Measurements from ENCODE around the gene LAMA5. TPM values are rescaled to one million over a fixed set of nuclear protein-coding genes. Genes with fewer than 3 reads are reported as not detected.

The LAMA5 gene
- total and polyA plus RNA-seq, 2 of the 8 experiments (the other 6 are each of a cell fraction or from before 2014, with no cell fraction given), result 34.4 to 225 TPM

DNA sequence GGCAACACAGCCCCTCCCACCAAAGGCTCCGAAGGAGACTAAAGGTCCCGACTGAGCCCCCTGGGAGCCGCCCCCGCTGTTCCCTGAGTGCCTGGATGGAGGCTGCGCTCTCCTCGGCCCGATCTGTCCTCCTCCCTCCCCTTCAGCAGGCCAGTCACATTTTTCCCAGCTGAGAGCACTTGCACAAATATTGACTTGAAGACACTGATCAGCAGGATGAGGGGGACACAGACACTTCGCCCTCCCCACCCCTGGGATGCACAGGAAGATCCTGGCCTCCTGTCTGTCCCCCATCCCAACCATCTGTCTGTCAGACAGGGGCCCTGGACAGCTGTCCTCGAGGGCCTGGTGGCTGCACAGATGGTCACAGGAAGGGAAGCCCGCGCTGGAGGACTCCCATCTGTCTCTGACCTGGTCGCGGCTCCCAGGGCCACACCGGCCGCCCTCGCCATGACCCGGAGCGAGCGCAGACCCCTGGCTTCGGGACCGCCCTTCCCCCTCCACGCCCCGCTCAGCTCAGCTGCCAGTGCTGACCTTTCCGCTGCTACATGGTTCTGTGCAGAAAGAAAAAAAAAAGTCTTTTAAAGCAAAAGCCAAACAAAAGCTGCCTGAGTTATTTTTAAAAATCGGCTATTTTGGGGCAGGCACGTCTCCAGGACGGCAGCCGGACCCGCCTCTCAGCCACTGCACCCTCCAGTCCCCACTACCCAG lies 11.1 kb downstream of the LAMA5 start (continued):
- TF ChIP-seq, protein P1, sequence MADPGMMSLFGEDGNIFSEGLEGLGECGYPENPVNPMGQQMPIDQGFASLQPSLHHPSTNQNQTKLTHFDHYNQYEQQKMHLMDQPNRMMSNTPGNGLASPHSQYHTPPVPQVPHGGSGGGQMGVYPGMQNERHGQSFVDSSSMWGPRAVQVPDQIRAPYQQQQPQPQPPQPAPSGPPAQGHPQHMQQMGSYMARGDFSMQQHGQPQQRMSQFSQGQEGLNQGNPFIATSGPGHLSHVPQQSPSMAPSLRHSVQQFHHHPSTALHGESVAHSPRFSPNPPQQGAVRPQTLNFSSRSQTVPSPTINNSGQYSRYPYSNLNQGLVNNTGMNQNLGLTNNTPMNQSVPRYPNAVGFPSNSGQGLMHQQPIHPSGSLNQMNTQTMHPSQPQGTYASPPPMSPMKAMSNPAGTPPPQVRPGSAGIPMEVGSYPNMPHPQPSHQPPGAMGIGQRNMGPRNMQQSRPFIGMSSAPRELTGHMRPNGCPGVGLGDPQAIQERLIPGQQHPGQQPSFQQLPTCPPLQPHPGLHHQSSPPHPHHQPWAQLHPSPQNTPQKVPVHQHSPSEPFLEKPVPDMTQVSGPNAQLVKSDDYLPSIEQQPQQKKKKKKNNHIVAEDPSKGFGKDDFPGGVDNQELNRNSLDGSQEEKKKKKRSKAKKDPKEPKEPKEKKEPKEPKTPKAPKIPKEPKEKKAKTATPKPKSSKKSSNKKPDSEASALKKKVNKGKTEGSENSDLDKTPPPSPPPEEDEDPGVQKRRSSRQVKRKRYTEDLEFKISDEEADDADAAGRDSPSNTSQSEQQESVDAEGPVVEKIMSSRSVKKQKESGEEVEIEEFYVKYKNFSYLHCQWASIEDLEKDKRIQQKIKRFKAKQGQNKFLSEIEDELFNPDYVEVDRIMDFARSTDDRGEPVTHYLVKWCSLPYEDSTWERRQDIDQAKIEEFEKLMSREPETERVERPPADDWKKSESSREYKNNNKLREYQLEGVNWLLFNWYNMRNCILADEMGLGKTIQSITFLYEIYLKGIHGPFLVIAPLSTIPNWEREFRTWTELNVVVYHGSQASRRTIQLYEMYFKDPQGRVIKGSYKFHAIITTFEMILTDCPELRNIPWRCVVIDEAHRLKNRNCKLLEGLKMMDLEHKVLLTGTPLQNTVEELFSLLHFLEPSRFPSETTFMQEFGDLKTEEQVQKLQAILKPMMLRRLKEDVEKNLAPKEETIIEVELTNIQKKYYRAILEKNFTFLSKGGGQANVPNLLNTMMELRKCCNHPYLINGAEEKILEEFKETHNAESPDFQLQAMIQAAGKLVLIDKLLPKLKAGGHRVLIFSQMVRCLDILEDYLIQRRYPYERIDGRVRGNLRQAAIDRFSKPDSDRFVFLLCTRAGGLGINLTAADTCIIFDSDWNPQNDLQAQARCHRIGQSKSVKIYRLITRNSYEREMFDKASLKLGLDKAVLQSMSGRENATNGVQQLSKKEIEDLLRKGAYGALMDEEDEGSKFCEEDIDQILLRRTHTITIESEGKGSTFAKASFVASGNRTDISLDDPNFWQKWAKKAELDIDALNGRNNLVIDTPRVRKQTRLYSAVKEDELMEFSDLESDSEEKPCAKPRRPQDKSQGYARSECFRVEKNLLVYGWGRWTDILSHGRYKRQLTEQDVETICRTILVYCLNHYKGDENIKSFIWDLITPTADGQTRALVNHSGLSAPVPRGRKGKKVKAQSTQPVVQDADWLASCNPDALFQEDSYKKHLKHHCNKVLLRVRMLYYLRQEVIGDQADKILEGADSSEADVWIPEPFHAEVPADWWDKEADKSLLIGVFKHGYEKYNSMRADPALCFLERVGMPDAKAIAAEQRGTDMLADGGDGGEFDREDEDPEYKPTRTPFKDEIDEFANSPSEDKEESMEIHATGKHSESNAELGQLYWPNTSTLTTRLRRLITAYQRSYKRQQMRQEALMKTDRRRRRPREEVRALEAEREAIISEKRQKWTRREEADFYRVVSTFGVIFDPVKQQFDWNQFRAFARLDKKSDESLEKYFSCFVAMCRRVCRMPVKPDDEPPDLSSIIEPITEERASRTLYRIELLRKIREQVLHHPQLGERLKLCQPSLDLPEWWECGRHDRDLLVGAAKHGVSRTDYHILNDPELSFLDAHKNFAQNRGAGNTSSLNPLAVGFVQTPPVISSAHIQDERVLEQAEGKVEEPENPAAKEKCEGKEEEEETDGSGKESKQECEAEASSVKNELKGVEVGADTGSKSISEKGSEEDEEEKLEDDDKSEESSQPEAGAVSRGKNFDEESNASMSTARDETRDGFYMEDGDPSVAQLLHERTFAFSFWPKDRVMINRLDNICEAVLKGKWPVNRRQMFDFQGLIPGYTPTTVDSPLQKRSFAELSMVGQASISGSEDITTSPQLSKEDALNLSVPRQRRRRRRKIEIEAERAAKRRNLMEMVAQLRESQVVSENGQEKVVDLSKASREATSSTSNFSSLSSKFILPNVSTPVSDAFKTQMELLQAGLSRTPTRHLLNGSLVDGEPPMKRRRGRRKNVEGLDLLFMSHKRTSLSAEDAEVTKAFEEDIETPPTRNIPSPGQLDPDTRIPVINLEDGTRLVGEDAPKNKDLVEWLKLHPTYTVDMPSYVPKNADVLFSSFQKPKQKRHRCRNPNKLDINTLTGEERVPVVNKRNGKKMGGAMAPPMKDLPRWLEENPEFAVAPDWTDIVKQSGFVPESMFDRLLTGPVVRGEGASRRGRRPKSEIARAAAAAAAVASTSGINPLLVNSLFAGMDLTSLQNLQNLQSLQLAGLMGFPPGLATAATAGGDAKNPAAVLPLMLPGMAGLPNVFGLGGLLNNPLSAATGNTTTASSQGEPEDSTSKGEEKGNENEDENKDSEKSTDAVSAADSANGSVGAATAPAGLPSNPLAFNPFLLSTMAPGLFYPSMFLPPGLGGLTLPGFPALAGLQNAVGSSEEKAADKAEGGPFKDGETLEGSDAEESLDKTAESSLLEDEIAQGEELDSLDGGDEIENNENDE (IDR thresholded peaks at IDR 0.05; ENCODE audit: insufficient replicate concordance, low read length), result no peak
- TF ChIP-seq SUZ12 (IDR thresholded peaks at IDR 0.05; ENCODE audit: low read length) (no peak), ASH2L (IDR thresholded peaks at IDR 0.05; ENCODE audit: low read length) (peak; percentile 29), SRF (IDR thresholded peaks at IDR 0.05; ENCODE audit: low read depth, low read length) (no peak), ZNF274 (IDR thresholded peaks at IDR 0.05; ENCODE audit: borderline replicate concordance, extremely low read depth, low read length) (no peak), HDAC2 (IDR thresholded peaks at IDR 0.05; ENCODE audit: borderline replicate concordance in 1 of 2, low read depth in 2 of 2, low read length in 2 of 2) (no peak), RXRA (IDR thresholded peaks at IDR 0.05; ENCODE audit: insufficient read depth, low read depth, low read length) (no peak)

Measured in H1 (cell line).